ENCODE data around the gene ZNF638. TPM values are rescaled to one million over a fixed set of nuclear protein-coding genes. Genes with fewer than 3 reads are reported as not detected.

Gene ZNF638
- total and polyA plus RNA-seq, 2 donors: 149 to 210 TPM

DNA sequence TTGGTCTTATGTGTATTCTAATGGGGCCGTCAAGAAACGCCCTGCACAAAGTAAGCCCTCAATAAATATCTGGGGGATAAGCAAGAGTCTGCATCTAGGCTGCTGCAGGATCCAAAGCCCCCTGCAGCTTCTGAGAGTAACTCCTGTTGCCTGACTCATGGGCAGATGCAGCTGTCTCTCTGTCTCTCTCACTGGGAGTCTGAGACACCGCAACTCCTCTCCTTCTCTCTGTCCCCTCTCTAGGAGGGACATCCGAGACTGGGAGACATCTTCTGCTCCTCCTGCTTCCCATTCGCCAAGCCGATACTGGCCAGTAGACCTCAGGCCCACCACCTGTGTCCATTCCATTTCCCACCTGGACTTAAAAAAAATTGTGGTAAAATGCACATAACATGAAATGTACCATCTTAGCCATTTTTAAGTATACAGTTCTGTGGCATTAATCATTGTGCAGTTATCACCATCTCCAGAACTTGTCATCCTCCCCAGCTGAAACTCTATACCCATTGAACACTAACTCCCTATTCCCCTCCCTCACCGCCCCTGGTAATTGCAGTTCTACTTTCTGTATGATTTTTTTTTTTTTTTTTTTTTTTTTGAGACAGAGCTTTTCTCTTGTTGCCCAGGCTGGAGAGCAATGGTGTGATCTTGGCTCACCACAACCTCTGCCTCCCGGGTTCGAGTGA lies 141.9 kb downstream of the ZNF638 start:
- Histone ChIP-seq H3K27ac (ENCODE audit: low read depth in 1 of 2, low read length in 1 of 2) (no peak overlapping the region), H3K4me1 (ENCODE audit: control insufficient read depth in 2 of 2, insufficient read depth in 2 of 2, low read length in 2 of 2) (peaks cover 0 to 2% of the 10 kb centered on the region in 2 donors), H3K27me3 (ENCODE audit: control insufficient read depth in 2 of 2, insufficient read depth in 1 of 2, low read length in 1 of 2) (peaks cover 3 to 15% of the 10 kb centered on the region in 2 donors), H3K9me3 (ENCODE audit: control insufficient read depth in 2 of 2, insufficient read depth in 1 of 2, low read length in 1 of 2) (no peaks in the 10 kb centered on the region), H3K4me3 (ENCODE audit: low read length in 2 of 2) (no peak overlapping the region), H3K36me3 (ENCODE audit: control insufficient read depth in 2 of 2, insufficient read depth in 2 of 2, low read length in 1 of 2) (no peaks in the 10 kb centered on the region)
- no peak for DNase-seq (ENCODE audit: low read depth in 6 of 9, low spot score in 9 of 9)
- 97% methylated on average over 9 of the region's 9 CpGs for WGBS

DNA sequence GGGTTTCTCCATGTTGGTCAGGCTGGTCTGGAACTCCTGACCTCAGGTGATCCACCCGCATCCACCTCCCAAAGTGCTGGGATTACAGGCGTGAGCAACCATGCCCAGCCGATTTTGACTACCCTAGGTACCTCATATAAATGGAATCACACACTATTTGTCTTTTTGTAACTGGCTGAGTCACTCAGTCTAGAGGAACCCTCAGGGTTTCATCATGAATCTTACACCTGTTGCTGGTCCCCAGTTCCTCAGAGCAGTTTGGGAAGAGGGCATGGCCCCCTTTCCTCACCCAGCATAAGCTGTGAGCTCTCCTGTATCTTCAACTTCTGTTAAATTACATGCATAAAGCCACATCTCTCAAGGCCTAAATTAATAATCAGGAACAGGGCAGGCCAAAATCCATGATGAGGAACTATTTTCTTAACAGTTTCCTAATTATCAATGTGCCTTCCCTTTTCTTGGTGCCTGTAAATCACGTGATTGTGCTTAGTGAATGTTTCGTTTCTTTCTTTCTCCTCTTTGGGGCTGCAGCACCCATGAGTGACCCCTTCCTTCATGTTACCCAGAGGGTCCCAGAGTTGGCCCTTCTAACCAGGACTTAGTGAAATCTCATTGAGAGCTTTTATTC lies 142.6 kb downstream of the ZNF638 start:
- Histone ChIP-seq H3K36me3 (ENCODE audit: control insufficient read depth in 2 of 2, insufficient read depth in 2 of 2, low read length in 1 of 2) (no peaks in the 10 kb centered on the region), H3K9me3 (ENCODE audit: control insufficient read depth in 2 of 2, insufficient read depth in 1 of 2, low read length in 1 of 2) (no peaks in the 10 kb centered on the region), H3K4me1 (ENCODE audit: control insufficient read depth in 2 of 2, insufficient read depth in 2 of 2, low read length in 2 of 2) (peaks cover 0 to 2% of the 10 kb centered on the region in 2 donors), H3K27ac (ENCODE audit: low read depth in 1 of 2, low read length in 1 of 2) (no peak overlapping the region), H3K4me3 (ENCODE audit: low read length in 2 of 2) (no peak overlapping the region), H3K27me3 (ENCODE audit: control insufficient read depth in 2 of 2, insufficient read depth in 1 of 2, low read length in 1 of 2) (peaks cover 0 to 8% of the 10 kb centered on the region in 2 donors)
- WGBS: 80% methylated on average over 5 of the region's 5 CpGs
- DNase-seq (ENCODE audit: low read depth in 6 of 9, low spot score in 9 of 9): no peak

DNA sequence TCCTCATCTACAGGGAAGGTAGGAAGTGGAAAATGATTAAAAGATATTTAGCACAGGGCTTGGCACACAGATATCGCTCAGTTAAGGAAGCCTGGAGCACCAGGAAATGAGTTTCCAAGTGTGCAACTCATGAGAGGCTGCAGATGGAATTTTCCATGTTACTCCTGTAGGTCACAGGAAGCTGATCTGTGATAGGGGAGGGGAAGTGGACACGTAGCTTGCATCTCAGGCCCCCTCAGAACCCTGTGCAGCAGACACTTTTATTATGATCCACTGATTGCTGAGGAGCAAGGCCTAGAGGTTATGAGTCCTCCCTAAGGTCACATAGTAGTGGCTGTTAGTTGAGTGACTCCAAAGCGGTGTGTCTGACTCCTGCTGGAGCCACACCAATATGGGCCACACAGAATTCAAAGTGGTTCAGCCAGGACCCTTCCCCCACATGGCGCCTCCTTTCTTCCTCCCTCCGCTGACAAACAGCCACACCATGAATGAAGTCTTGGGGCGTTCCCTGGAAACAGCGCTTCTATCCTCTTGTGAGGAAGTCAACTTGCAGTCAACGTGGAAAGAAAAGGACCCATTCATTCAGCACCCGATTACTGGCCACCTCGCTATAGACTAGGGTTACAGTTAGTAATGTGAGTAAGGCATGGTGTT lies 143.3 kb downstream of the ZNF638 start:
- H3K4me3 ChIP-seq (ENCODE audit: low read length in 2 of 2): no peak overlapping the region
- 95% methylated on average over 10 of the region's 10 CpGs for WGBS
- H3K27ac ChIP-seq (ENCODE audit: low read depth in 1 of 2, low read length in 1 of 2): no peak overlapping the region
- H3K36me3 ChIP-seq (ENCODE audit: control insufficient read depth in 2 of 2, insufficient read depth in 2 of 2, low read length in 1 of 2): no peaks in the 10 kb centered on the region
- peaks cover 0 to 3% of the 10 kb centered on the region in 2 donors for H3K27me3 ChIP-seq (ENCODE audit: control insufficient read depth in 2 of 2, insufficient read depth in 1 of 2, low read length in 1 of 2)
- H3K4me1 ChIP-seq (ENCODE audit: control insufficient read depth in 2 of 2, insufficient read depth in 2 of 2, low read length in 2 of 2): no peaks in the 10 kb centered on the region
- H3K9me3 ChIP-seq (ENCODE audit: control insufficient read depth in 2 of 2, insufficient read depth in 1 of 2, low read length in 1 of 2): no peaks in the 10 kb centered on the region
- no peak for DNase-seq (ENCODE audit: low read depth in 6 of 9, low spot score in 9 of 9)

- no peak for DNase-seq (ENCODE audit: low read depth in 6 of 9, low spot score in 9 of 9)
- Histone ChIP-seq H3K27ac (ENCODE audit: low read depth in 1 of 2, low read length in 1 of 2) (no peak overlapping the region), H3K36me3 (ENCODE audit: control insufficient read depth in 2 of 2, insufficient read depth in 2 of 2, low read length in 1 of 2) (no peaks in the 10 kb centered on the region), H3K27me3 (ENCODE audit: control insufficient read depth in 2 of 2, insufficient read depth in 1 of 2, low read length in 1 of 2) (no peaks in the 10 kb centered on the region), H3K9me3 (ENCODE audit: control insufficient read depth in 2 of 2, insufficient read depth in 1 of 2, low read length in 1 of 2) (no peaks in the 10 kb centered on the region), H3K4me1 (ENCODE audit: control insufficient read depth in 2 of 2, insufficient read depth in 2 of 2, low read length in 2 of 2) (no peaks in the 10 kb centered on the region), H3K4me3 (ENCODE audit: low read length in 2 of 2) (no peak overlapping the region)
- 82% methylated on average over 1 of the region's 1 CpG for WGBS
These were observed 144.9 kb downstream of the ZNF638 start for GRCh38 chr2:71476495-71476894.

DNA sequence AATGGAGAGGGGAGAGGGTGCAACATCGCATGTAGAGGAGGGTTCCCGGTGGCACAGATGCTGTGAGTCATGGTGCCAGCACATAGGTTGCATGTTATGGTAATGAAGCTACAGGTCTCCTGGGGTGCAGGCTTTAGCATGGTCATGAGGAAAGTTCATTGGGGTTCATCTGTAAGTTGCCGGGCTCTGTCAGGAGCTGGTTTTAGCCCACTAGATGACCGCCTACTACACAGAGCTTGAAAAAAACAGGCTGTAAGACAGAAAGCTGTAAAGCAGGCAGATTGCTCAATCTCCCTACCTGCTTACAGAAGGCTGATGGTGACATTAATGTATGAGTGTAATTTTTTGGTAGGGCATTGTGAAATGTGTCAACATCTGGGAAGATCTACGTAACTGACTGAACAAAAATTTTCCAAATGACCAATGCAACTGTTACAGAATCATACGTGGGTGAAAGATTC lies 145.7 kb downstream of the ZNF638 start:
- H3K27ac ChIP-seq (ENCODE audit: low read depth in 1 of 2, low read length in 1 of 2): no peak overlapping the region

GRCh38 chr2:71478806-71479205 lies 147.2 kb downstream of the ZNF638 start:
- 84% methylated on average over 6 of the region's 6 CpGs for WGBS
- no peaks in the 10 kb centered on the region for H3K9me3 ChIP-seq (ENCODE audit: control insufficient read depth in 2 of 2, insufficient read depth in 1 of 2, low read length in 1 of 2)
- no peaks in the 10 kb centered on the region for H3K4me1 ChIP-seq (ENCODE audit: control insufficient read depth in 2 of 2, insufficient read depth in 2 of 2, low read length in 2 of 2)
- no peak for DNase-seq (ENCODE audit: low read depth in 6 of 9, low spot score in 9 of 9)
- H3K27me3 ChIP-seq (ENCODE audit: control insufficient read depth in 2 of 2, insufficient read depth in 1 of 2, low read length in 1 of 2): no peaks in the 10 kb centered on the region
- no peaks in the 10 kb centered on the region for H3K36me3 ChIP-seq (ENCODE audit: control insufficient read depth in 2 of 2, insufficient read depth in 2 of 2, low read length in 1 of 2)
- no peak overlapping the region for H3K27ac ChIP-seq (ENCODE audit: low read depth in 1 of 2, low read length in 1 of 2)
- no peak overlapping the region for H3K4me3 ChIP-seq (ENCODE audit: low read length in 2 of 2)

More for the DNA sequence above, 145.7 kb downstream of the ZNF638 start:
- DNase-seq (ENCODE audit: low read depth in 6 of 9, low spot score in 9 of 9): no peak
- H3K36me3 ChIP-seq (ENCODE audit: control insufficient read depth in 2 of 2, insufficient read depth in 2 of 2, low read length in 1 of 2): no peaks in the 10 kb centered on the region
- H3K27me3 ChIP-seq (ENCODE audit: control insufficient read depth in 2 of 2, insufficient read depth in 1 of 2, low read length in 1 of 2): no peaks in the 10 kb centered on the region
- H3K9me3 ChIP-seq (ENCODE audit: control insufficient read depth in 2 of 2, insufficient read depth in 1 of 2, low read length in 1 of 2): no peaks in the 10 kb centered on the region
- no peaks in the 10 kb centered on the region for H3K4me1 ChIP-seq (ENCODE audit: control insufficient read depth in 2 of 2, insufficient read depth in 2 of 2, low read length in 2 of 2)
- WGBS: 96% methylated on average over 6 of the region's 6 CpGs
- no peak overlapping the region for H3K4me3 ChIP-seq (ENCODE audit: low read length in 2 of 2)

DNA sequence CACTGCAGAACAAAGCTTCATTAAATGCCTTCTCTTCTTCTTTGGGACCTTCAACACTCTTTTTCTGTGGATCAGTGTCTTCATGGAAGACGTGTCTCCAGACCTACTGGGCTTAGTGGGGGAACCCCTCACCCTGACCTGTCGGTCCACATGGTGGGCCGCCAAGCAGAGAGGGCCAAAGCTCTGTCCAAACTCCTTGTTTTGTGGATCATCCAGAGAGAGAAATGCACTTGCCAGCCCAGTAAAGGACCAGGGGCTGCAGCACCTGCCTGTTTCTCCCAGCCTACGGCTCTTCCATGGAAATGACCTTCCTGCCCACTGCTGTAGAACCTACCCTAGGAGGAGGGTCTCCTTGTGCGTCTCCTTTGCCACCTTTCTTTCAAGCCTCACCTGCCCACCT lies 147.7 kb downstream of the ZNF638 start:
- no peak overlapping the region for H3K4me3 ChIP-seq (ENCODE audit: low read length in 2 of 2)
- H3K4me1 ChIP-seq (ENCODE audit: control insufficient read depth in 2 of 2, insufficient read depth in 2 of 2, low read length in 2 of 2): no peaks in the 10 kb centered on the region
- no peak for DNase-seq (ENCODE audit: low read depth in 6 of 9, low spot score in 9 of 9)
- no peaks in the 10 kb centered on the region for H3K27me3 ChIP-seq (ENCODE audit: control insufficient read depth in 2 of 2, insufficient read depth in 1 of 2, low read length in 1 of 2)
- 95% methylated on average over 5 of the region's 5 CpGs for WGBS
- H3K27ac ChIP-seq (ENCODE audit: low read depth in 1 of 2, low read length in 1 of 2): no peak overlapping the region
- no peaks in the 10 kb centered on the region for H3K9me3 ChIP-seq (ENCODE audit: control insufficient read depth in 2 of 2, insufficient read depth in 1 of 2, low read length in 1 of 2)
- no peaks in the 10 kb centered on the region for H3K36me3 ChIP-seq (ENCODE audit: control insufficient read depth in 2 of 2, insufficient read depth in 2 of 2, low read length in 1 of 2)

DNA sequence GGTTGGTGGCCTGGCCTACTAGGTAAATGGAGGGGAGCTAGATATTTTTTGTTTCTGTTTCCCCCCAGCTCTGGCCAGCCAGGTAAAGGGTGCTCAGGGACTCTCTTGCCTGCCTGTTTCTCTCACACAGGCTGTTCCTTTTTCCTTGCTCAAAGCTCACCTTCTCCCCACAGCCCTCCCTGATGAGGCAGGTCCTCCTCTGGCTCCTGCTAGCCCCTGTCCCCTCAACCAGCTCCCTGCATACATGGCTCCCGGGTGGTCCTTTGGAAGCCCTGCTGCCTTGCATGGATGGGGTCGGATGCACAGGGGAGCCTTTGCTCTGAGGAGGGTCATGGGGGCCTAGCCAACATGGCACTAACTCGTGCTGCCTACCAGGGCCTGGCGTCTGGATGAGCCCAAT lies 149.5 kb downstream of the ZNF638 start:
- 96% methylated on average over 4 of the region's 4 CpGs for WGBS
- Histone ChIP-seq H3K4me3 (ENCODE audit: low read length in 2 of 2) (no peak overlapping the region), H3K36me3 (ENCODE audit: control insufficient read depth in 2 of 2, insufficient read depth in 2 of 2, low read length in 1 of 2) (no peaks in the 10 kb centered on the region), H3K27me3 (ENCODE audit: control insufficient read depth in 2 of 2, insufficient read depth in 1 of 2, low read length in 1 of 2) (no peaks in the 10 kb centered on the region), H3K27ac (ENCODE audit: low read depth in 1 of 2, low read length in 1 of 2) (no peak overlapping the region), H3K9me3 (ENCODE audit: control insufficient read depth in 2 of 2, insufficient read depth in 1 of 2, low read length in 1 of 2) (no peaks in the 10 kb centered on the region), H3K4me1 (ENCODE audit: control insufficient read depth in 2 of 2, insufficient read depth in 2 of 2, low read length in 2 of 2) (no peaks in the 10 kb centered on the region)
- no peak for DNase-seq (ENCODE audit: low read depth in 6 of 9, low spot score in 9 of 9)

DNA sequence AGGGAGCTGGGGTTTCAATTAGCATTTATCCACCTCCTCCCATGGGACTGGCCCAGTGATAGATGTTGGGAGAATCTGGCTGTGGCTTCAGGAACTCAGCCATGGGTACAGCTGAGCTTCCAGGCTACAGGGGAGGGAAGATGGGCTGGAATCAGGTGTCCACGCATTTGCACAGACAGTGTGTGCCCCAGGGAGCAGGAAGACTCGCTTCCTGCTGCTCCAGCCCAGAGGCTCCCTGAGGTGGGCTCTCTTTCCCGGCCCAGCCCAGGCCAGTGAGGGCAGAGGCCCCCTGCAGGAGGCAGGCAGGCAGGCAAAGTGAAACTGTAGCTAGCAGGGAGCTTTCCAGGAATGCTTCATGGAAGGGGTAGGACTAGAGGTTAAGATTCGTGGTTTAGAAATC lies 150.5 kb downstream of the ZNF638 start:
- 86% methylated on average over 4 of the region's 4 CpGs for WGBS
- DNase-seq (ENCODE audit: low read depth in 6 of 9, low spot score in 9 of 9): no peak

More for the DNA sequence above, 150.5 kb downstream of the ZNF638 start:
- Histone ChIP-seq H3K4me1 (ENCODE audit: control insufficient read depth in 2 of 2, insufficient read depth in 2 of 2, low read length in 2 of 2) (no peaks in the 10 kb centered on the region), H3K9me3 (ENCODE audit: control insufficient read depth in 2 of 2, insufficient read depth in 1 of 2, low read length in 1 of 2) (no peaks in the 10 kb centered on the region), H3K36me3 (ENCODE audit: control insufficient read depth in 2 of 2, insufficient read depth in 2 of 2, low read length in 1 of 2) (no peaks in the 10 kb centered on the region), H3K4me3 (ENCODE audit: low read length in 2 of 2) (no peak overlapping the region), H3K27me3 (ENCODE audit: control insufficient read depth in 2 of 2, insufficient read depth in 1 of 2, low read length in 1 of 2) (no peaks in the 10 kb centered on the region), H3K27ac (ENCODE audit: low read depth in 1 of 2, low read length in 1 of 2) (no peak overlapping the region)
